ENCODE results near the gene PTPN14.

PTPN14 gene

GRCh38 chr1:214570442-214570841 lies 19.0 kb upstream of the PTPN14 start:
- in situ Hi-C loops (cut with MboI; ENCODE audit: low sequenced_read_pairs), result no loop called here

GRCh38 chr1:214569357-214570004 lies 18.1 kb upstream of the PTPN14 start:
- in situ Hi-C loops (cut with MboI; ENCODE audit: low sequenced_read_pairs), result no loop called here

- in situ Hi-C loops (cut with MboI; ENCODE audit: low sequenced_read_pairs), result no loop called here
Observed at GRCh38 chr1:214568328-214568727, 16.9 kb upstream of the PTPN14 start.

GRCh38 chr1:214567481-214567980 lies 16.1 kb upstream of the PTPN14 start:
- in situ Hi-C loops (cut with MboI; ENCODE audit: low sequenced_read_pairs), result no loop called here

- in situ Hi-C loops (cut with MboI; ENCODE audit: low sequenced_read_pairs), result no loop called here
Observed at GRCh38 chr1:214566158-214567104, 15.0 kb upstream of the PTPN14 start.

- in situ Hi-C loops (cut with MboI; ENCODE audit: low sequenced_read_pairs), result no loop called here
Observed at GRCh38 chr1:214565310-214565709, 13.9 kb upstream of the PTPN14 start.

GRCh38 chr1:214563881-214564280 lies 12.5 kb upstream of the PTPN14 start:
- in situ Hi-C loops (cut with MboI; ENCODE audit: low sequenced_read_pairs), result no loop called here

GRCh38 chr1:214557952-214558735 lies 6.7 kb upstream of the PTPN14 start:
- in situ Hi-C loops (cut with MboI; ENCODE audit: low sequenced_read_pairs), result no loop called here

GRCh38 chr1:214553142-214553710 lies 1.8 kb upstream of the PTPN14 start:
- in situ Hi-C loops (cut with MboI; ENCODE audit: low sequenced_read_pairs), result no loop called here

GRCh38 chr1:214552174-214552608 lies 789 bp upstream of the PTPN14 start:
- in situ Hi-C loops (cut with MboI; ENCODE audit: low sequenced_read_pairs), result no loop called here

GRCh38 chr1:214550857-214551435 lies 456 bp downstream of the PTPN14 start:
- in situ Hi-C loops (cut with MboI; ENCODE audit: low sequenced_read_pairs), result no loop called here

GRCh38 chr1:214550013-214550856 lies 1.2 kb downstream of the PTPN14 start:
- in situ Hi-C loops (cut with MboI; ENCODE audit: low sequenced_read_pairs), result no loop called here

- in situ Hi-C loops (cut with MboI; ENCODE audit: low sequenced_read_pairs), result no loop called here
Observed at GRCh38 chr1:214549604-214550003, 1.8 kb downstream of the PTPN14 start.

- in situ Hi-C loops (cut with MboI; ENCODE audit: low sequenced_read_pairs), result no loop called here
Observed at GRCh38 chr1:214548988-214549387, 2.4 kb downstream of the PTPN14 start.

GRCh38 chr1:214548271-214548670 lies 3.1 kb downstream of the PTPN14 start:
- in situ Hi-C loops (cut with MboI; ENCODE audit: low sequenced_read_pairs), result no loop called here

- in situ Hi-C loops (cut with MboI; ENCODE audit: low sequenced_read_pairs), result no loop called here
Observed at GRCh38 chr1:214547747-214548146, 3.7 kb downstream of the PTPN14 start.

- in situ Hi-C loops (cut with MboI; ENCODE audit: low sequenced_read_pairs), result no loop called here
Observed at GRCh38 chr1:214546886-214547641, 4.3 kb downstream of the PTPN14 start.

- in situ Hi-C loops (cut with MboI; ENCODE audit: low sequenced_read_pairs), result no loop called here
Observed at GRCh38 chr1:214546084-214546483, 5.3 kb downstream of the PTPN14 start.

GRCh38 chr1:214545293-214545692 lies 6.1 kb downstream of the PTPN14 start:
- in situ Hi-C loops (cut with MboI; ENCODE audit: low sequenced_read_pairs), result no loop called here
